GM19043 (cell line): ENCODE data around the gene DKC1.

Source experiments
- ATAC-seq: cut with Tn5 transposase; IDR thresholded peaks from one replicate; pipeline ENCODE4 v1.9.1; 2021; ENCODE audit warnings: low read depth; ENCODE audit not compliant: unreplicated experiment

The DKC1 gene

DNA sequence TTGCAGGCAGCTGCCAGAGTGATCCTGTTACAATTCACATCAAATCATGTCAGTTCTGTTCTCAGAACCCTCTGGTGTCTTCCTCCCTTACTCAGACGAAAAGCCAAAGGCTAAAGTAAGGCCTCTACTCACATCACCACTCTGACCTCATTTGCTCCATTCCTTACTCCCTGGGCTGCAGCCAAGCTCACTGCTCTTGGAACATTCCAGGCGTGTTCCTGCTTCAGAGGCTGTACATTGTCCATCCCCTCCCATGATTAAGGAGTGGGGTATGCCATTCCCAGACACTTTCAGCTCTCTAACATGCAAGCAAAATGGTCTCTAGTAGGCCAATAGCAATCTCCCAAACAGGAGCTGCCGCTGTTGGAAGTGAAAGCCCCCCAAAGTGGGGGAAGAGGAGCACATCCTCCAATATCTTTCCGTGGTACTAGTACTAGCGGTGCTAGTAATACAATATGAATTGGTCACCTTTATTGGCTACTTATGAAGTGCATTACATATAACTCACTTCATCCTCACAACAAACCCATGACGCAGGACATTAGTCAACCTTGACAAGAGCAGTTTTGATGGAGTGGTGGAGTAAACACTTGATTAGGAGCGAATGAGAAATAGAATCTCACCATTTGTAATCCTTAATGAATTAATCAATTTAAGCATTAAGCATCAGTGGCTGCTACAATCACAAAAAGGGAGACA is 26.8 kb upstream of the DKC1 start:
- ATAC-seq = no peak

DNA sequence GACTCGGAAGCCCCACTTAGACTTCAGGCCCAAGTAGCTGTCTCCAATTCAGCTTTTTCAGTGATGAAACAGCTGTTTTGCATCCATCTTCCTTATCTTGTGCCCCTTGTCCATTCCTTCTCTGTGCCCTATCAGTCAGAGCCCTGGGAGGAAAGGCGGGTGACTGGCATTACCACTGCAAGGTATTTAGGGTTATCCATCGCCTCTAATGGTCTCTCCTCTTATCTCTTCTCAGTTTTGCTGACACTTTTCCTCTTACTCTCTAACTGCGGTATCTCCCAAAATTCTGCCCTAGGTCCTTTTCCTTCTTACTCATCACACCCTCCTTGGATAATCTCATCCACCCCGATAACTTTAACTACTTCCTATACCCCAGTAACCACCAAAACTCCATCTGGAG is 25.5 kb upstream of the DKC1 start:
- ATAC-seq = no peak

DNA sequence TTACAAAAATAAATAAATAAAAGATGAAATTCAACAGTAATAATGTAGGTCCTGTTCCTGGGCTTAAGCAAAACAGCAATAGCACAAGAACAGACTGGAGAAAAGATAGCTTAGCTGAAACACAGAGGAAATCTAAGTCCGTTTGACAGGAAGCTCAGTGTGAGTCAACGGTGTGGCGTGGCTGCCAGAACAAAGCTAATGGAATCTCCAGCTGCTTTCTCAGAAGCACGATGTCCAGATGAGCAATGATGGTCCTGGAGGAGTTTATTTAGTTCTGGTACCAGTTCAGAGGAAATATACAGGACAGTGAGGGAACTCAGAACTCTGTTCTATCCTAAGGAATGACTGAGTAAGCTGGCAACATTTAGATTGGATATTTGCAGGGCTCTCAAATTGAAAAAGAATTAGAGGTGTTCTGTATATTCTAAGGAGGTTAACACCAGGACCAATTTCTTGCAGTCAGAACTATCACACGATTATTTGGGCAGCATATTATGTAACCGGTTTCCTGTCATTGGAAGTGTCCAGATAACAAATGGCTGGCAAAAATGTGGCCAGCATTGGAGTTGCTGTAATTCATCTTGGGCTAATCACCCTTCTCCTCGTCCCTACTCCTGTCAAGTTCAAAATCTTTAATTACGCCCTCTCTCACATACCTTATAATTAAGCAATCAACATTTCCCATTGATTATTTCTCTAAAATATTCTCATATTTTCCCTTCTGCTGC is 24.5 kb upstream of the DKC1 start:
- ATAC-seq = no peak

DNA sequence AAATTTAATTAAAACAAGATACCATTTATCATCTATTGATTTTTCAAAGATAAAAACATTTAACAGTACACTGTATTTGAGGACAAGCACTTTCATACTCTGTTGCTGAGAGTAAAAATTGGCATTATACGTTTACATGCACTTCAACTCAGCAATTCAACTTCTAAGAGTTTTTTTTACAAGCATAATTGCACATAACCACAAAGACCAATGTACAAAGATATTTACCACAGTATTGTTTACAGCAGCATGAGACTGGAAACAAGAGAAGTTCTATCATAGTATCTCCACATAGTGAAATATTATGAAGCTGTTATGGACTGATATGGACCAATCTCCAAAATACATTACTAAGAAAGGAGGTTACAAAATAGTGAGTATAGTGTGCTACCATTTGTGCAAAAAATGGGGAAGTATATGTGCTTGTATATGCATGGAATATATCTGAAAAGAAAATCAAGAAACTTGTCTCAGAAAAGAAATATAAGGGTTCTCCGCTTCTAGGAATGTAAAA is 22.7 kb upstream of the DKC1 start:
- ATAC-seq = no peak

DNA sequence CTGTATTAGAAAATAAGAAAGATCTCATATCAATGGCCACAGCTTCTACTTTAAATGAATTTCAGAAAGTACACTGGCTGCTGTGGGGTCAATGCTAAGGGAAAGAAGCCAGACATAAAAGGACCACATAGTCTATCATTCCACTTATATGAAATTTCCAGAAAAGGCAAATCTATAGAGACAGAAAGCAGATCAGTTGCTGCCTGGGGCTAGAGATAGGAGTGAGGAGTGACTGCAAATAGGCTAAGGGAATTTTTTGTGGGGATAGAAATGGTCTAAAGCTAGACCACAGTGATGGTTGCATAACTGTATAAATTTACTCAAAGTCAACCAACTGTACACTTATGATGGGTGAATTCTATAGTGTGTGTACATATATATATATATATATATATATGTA is 20.1 kb upstream of the DKC1 start:
- no peak for ATAC-seq

DNA sequence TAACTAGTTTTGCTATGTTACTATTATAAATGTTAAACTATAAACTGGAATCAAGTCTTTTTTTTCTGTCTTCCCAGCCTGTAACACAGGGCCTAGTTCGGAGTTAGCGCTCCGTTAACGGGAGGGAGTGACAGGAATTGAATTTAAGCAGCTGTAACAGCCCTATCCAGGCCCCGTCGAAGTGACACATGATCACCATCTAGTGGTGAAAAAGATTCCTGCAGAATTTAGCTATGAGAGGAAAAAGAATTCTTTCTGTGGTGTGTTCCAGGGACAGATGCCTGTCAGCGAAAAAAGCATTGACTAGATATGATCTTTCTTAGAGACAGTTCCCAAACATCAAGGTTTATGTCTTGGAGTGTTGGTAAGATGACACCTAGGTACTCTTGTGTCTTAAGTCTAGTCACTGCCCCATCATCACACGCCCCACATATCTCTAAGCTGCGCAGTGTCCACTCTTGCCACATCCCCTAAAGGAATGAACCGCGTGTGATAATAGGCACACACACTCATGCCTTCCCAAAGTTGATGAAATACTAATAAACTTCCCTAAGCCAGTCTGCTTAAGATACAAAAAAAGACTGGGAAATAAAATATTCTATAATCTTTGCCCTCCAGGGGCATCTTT is 13.8 kb upstream of the DKC1 start:
- peak; percentile 52 for ATAC-seq

DNA sequence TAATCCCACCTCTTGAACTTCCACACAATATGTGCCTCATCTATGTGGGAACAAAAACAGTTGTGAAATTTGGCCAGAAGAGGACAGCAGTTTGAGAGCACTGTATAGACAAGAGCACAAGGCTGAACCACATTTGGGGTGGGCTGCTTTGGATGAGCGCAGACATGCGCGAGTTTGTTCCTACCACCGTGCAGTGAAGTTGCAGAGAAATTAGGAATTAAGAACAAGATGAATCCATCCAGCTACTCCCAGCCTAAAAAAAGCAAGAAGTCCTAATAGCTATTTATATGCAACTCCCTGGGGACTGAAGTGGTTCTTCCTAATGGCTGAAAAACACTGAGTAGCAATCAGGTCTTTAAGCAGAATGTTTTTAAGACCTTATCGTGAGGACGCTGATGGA is 12.8 kb upstream of the DKC1 start:
- ATAC-seq = no peak

DNA sequence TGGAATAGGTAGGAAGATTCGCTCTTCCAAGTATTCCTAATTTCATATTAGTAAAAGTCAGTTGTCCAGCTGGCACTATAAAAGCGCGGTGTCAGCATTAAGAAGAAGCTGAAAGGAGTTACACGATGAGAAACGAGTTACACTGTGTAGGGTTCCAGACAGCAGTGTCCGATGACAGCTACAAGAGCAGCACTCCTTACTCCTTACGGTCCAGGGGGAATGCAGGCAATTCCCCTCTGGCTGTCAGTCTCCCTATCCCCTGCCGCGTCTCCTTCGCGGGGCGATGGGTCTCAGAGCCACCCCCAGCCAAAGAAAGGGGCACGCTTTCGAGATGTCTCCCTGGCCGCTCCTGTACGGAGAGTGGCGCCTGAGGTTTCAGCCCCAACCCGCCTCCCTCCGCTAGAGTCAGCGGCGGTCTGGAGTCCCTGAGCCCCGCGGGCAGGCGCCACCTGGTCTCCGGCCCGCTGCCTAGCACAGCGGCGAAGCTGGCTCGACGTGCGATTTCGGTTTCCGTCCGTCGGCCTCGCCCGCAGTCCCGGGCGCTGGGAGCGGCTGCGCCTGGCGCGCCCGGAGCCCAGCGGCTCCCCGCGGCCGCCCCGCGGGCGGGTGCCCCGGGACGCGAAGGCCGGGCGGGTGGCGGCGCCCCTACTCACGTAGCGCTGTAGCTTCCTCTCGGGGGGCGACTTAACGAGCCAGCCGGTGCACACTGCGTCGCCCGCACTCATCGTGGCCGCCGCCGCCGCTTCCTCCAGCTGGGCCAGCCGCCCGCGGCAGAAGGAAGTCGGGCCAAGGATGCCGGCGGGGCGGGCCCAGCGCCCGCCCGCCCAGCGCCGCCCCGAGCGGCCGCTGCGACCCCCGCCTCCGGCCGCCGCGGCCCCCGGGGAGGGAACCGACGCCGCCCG is 12.1 kb upstream of the DKC1 start, which contains the start of gene GAB3:
Gene GAB3, minus strand, starts transcription at position 777 of the 902 bp plus-strand sequence. Its CDS starts 52 bp downstream, at position 725.
- peak; percentile 48 for ATAC-seq

DNA sequence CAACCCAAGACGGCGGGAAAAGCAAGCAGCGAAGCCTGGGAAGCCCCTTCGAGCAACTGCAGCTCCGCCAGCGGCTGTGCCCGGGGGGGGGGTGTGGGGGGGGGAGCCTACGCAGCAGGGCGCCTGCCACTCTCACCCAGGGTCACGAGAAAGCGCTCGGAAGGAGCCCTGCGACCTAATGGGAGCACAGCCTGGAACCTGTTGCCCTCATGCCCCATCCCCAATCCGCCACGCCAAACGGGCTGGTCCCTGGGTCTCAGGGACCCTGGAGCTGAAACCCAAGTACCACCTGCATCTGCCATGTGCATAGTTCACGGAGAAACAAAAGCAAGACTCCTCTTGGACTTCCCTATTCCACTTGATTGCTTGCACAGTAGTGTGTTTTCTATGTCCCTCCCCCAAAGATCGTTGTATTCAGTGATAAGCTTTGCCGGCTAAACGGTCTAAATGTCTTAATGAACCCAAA is 11.4 kb upstream of the DKC1 start:
- ATAC-seq = no peak

DNA sequence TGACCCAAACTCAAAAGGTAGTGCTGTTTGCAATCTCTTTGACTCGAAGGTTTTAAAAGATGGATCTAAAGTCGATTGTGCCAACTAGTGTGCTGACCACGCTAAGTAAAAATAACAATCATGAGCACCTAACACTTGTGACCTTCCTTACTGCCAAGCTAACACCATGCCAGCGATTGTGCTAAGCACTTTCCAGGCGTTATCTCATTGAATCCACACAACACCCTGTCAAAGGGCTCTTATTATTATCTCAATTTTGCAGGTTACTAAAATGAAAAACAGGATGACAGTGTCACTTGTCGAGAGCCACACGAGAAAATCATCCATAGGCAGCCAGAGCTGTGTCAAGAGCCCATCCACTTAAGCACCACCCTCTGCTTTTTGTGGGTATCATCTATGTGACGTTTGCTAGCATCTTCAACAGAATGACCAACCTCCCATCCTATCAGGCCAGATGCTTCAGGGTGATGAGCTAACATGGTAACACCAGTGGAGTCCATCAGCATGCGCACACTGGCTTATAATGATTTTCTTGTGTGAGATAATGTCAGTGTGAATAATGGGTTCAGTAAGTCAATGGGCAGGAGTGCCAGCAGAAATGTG is 10.9 kb upstream of the DKC1 start:
- ATAC-seq = no peak

DNA sequence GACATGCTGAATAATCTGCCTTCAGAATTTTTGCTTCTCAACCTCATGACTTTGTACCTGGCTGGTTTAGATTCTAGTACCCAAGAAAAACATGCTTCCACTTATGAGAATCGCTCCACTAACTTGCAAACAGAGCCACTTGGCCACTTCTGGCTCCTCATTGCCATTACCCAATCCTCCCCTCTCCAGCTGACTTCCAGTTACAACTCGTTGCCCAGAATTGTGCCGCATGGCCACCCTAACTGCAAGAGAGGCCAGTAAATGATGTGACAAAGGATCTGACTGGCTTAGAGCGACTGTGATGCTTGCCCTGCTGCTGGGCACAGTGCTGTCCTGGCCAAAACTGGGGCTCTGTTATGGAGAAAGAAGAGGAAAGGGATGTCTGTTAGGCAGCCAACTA is 4.0 kb upstream of the DKC1 start:
- no peak for ATAC-seq

DNA sequence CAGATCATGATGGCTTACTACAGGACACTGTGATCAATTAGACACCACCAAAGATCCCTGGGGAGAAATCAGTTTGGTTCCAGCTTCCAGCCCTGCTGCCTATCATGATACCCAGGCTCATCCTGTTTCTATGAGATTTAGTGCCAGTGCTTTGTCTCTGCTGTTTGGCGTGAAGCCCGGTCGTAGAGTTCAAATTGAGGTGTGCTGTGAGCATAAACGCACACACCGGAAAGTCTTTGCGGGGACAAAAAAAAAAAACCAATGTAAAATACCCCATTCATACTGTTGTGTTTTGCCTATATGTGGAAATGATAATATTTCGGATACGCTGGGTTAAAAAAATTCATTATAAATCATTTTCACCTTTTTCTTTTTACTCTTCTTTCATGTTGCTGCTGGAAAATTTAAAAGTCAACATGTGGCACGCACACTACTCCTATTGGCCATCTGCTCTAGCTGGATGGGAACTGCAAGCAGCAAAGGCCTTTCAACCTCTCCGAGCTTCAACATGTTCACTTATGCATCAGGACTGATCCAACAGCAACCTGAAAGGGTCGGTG is 607 bp upstream of the DKC1 start:
- ATAC-seq = no peak

DNA sequence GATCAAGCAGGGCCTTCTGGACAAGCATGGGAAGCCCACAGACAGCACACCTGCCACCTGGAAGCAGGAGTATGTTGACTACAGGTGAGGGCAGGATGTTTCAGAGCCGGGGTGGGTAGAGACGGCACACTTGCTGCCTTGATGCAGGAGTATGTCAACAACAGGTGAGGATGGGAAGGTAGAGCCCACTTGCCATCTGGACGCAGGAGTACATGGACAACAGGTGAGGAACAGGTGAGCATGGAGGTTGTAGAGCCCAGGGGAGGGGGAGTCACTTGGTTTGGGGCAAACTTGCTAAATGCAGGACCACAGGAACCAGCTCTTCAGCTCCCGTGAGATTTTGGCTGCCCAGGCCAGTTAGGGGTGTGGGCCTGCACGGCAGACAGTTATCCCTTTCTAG is 12.0 kb downstream of the DKC1 start:
- ATAC-seq = no peak

DNA sequence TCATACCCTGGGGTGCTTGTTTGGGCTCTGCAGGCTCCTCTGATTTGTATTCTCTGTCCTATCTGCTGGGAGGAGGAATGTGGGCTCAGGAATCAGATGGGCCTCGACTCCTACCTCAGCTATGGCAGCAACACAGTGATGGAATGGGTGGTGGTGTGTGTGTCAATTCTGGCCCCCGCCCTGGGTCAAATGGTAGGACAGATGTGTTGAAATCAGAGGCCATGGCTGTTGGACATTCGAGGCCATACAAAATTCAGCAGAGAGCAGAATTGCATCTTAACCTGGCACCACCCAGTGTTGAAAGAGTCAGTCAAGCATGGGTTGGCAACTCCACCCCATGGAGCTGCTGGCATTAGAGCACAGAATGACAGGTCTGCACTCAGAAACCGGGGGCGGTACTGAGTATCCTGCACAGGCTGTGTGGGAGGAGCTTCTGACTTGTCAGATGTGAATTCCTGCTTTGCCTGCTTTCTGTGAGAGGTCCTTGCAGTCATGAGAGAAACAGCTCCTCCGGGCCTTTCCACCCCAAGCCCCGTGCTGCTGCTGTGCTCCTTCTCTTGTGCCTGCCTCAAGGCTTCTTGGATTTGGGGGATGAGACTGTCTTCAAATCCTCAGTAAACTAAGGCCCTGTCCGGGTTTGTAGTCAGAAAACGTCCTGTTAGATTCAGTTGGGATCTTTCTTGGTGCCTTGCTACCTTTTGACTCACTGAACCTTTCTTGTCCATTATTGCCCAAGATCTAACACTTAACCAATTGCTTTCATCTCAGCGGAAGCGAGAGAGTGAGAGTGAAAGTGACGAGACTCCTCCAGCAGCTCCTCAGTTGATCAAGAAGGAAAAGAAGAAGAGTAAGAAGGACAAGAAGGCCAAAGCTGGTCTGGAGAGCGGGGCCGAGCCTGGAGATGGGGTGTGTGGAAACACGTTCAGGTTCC is 13.0 kb downstream of the DKC1 start:
- ATAC-seq = no peak

DNA sequence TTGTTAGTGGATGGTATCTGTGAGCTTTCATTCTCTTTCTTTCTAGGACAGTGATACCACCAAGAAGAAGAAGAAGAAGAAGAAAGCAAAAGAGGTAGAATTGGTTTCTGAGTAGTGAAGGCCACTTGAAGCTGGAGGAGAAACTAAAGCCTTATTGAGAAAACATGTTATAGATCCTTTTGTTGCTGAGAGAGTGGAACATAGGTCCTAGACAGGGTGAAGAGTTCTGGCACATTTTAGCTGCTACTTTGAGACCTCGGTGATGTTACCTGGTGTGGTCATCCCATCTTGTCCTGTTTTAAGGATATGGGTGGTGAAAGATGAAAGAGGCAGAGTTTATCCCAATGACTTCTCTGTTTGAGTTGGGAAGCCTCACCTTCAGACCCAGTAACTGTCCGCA is 14.1 kb downstream of the DKC1 start:
- ATAC-seq = no peak

DNA sequence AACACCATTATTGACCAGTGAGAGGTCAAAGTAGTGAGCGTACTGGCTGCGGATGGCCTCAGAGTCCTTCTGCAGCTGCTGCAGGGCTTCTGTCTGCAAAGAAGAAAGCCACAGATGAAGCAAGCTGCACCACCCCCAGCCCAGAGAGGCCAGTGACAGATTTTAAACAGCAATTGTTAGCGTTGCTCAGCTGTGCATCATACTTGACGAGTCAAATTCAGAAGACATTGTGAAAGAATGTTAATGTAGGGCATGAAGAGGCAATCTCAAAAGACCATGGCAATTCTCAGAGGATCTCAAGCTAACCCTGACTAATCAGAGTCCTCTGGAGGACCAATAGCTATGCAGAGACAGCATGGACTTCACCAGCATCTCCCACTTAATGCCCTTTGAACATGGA is 16.6 kb downstream of the DKC1 start:
- no peak for ATAC-seq

DNA sequence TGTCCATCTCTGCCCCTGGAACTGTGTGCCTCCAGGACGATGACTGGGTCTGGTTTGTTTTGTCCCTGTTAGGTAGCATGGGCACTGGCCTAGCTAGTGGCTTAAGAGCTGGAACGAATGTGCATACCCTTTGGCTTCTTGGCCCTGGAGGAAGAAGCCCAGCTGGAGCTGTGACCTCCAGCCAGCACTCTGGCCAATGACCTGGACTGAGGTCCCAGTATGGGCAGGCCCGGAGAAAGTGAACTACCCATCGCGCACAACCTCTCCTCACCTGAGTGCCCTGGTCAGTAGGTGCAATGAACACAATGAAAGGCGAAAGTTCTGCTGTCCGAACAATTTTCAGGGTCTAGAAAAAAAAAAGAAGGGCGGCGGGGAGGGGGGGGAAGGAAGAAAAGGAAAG is 18.3 kb downstream of the DKC1 start:
- no peak for ATAC-seq

DNA sequence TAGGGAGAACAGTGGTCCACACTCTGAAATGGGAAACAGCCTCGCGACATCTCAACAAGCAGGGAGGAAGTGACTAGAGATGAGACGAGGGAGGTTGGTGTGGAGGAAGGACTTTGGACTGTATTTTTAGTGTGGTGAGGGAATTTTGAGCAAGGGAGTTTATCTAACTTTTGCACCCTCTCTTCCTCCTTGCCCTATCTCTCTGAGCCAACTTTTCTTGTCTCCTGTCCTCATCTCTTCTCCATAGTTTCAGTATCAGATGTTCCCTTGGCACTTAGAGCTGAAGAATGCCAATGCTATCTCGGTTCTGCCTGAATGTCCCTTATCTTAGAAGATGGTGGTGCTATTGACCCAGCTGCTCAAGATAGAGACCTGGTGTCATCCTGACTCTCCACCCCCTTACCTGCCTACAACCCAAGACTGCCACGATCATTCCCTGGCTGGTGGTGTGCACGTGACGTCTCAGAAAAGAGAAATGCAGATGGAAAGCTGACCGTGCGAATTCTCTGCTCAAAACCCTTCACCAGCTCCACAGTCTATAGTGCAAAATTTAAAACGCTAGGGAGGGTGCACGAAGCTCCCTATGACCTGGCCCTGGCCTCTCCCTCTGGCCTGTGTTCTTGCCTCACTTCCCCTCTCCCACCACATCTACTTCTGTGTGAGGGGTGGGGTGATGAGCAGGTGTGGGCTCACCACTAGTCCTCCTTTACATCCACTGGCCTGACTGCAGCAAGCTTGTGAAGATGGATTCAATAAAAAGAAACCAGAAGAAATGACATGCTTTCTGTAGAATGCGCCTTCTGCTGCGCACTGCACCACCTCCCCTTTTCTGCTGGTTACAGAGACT is 21.7 kb downstream of the DKC1 start:
- no peak for ATAC-seq
